ENCODE results near the gene LCP1. TPM values are rescaled to one million over a fixed set of nuclear protein-coding genes. Genes with fewer than 3 reads are reported as not detected.

LCP1 gene
- total and polyA plus RNA-seq, 2 of the 13 experiments (the other 11 are each of a cell fraction or from before 2014, with no cell fraction given), result 1.6 TPM

DNA sequence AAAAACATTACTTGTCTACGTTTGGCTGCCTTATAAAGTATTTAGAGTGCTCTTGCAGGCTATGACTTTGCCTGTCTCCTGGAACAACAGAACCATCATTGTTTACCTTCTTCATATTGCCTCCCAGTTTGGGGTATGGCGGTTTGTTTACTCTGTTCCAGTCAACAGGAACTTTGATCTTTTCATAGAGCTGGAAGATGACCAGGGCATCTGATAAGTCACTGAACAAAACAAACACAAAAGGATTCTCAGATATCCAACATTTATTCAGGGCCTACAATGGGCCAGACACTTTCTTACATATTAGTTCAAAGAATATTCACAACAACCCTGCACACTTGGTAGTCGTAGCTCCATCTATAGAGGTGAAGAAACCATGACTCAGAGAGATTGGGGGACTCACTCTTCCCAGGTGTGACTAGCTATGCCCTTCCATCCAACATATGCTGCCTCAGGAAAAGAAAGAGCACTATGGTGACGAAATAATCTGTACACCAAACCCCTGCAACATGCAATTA lies 38.7 kb downstream of the LCP1 start (continued):
- peak; percentile 2 to 97; a peak in 2 of 4 replicates for TF ChIP-seq EP300 (IDR thresholded peaks at IDR 0.05; ENCODE audit: low read depth in 2 of 2, low read length in 2 of 2)
- TF ChIP-seq EP300 (CRISPR knock-in tag; IDR thresholded peaks at IDR 0.05; ENCODE audit: borderline replicate concordance), result peak; percentile 81; the same call in 1 of the 2 replicates
- no peak for TF ChIP-seq ZNF451 (CRISPR knock-in tag; IDR thresholded peaks at IDR 0.05)
- TF ChIP-seq MLLT10 (CRISPR knock-in tag; IDR thresholded peaks at IDR 0.05), result no peak
- TF ChIP-seq ESRRA (CRISPR knock-in tag; IDR thresholded peaks at IDR 0.05; ENCODE audit: low read depth), result no peak
- TF ChIP-seq HOXA3 (CRISPR knock-in tag; IDR thresholded peaks at IDR 0.05), result peak; percentile 73
- TF ChIP-seq MAFK (conservative IDR thresholded peaks at IDR 0.05 in 1 of 2, IDR thresholded peaks at IDR 0.05 in 1 of 2; ENCODE audit: low read length in 2 of 2), result 0 out of 4 replicates have a peak, but pooled peaks of 1 of the 2 experiments have one; percentile 2
- no peak for TF ChIP-seq ZC3H13 (CRISPR knock-in tag; IDR thresholded peaks at IDR 0.05)
- no peak for TF ChIP-seq PHF20 (CRISPR knock-in tag; IDR thresholded peaks at IDR 0.05)
- no peak for TF ChIP-seq EED (CRISPR knock-in tag; IDR thresholded peaks at IDR 0.05)
- TF ChIP-seq, protein P1, sequence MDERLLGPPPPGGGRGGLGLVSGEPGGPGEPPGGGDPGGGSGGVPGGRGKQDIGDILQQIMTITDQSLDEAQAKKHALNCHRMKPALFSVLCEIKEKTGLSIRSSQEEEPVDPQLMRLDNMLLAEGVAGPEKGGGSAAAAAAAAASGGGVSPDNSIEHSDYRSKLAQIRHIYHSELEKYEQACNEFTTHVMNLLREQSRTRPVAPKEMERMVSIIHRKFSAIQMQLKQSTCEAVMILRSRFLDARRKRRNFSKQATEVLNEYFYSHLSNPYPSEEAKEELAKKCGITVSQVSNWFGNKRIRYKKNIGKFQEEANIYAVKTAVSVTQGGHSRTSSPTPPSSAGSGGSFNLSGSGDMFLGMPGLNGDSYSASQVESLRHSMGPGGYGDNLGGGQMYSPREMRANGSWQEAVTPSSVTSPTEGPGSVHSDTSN (CRISPR knock-in tag; IDR thresholded peaks at IDR 0.05), result no peak
- peak; percentile 68 for TF ChIP-seq MXD4 (CRISPR knock-in tag; IDR thresholded peaks at IDR 0.05)
- TF ChIP-seq THAP11 (CRISPR knock-in tag; IDR thresholded peaks at IDR 0.05), result peak; percentile 52; the same call in 1 of the 2 replicates
- peak; percentile 82 for TF ChIP-seq SAP130 (CRISPR knock-in tag; IDR thresholded peaks at IDR 0.05; ENCODE audit: low read depth)
- TF ChIP-seq SMARCC2 (IDR thresholded peaks at IDR 0.05), result peak; percentile 66; the same call in 1 of the 2 replicates
- TF ChIP-seq HDAC2 (CRISPR knock-in tag; IDR thresholded peaks at IDR 0.05), result peak; percentile 75; the same call in 1 of the 2 replicates
- TF ChIP-seq SP1 (IDR thresholded peaks at IDR 0.05), result no peak
- TF ChIP-seq SP1 (CRISPR knock-in tag; IDR thresholded peaks at IDR 0.05), result peak; percentile 48; the same call in 1 of the 2 replicates
- 0 out of 2 replicates have a peak, but pooled peaks have one; percentile 38 for TF ChIP-seq SIN3A (IDR thresholded peaks at IDR 0.05; ENCODE audit: borderline replicate concordance, low read depth, low read length)
- peak; percentile 41; the same call in 1 of the 2 replicates for TF ChIP-seq ZFX (CRISPR knock-in tag; IDR thresholded peaks at IDR 0.05; ENCODE audit: low read depth)
- TF ChIP-seq ZNF629 (CRISPR knock-in tag; conservative IDR thresholded peaks at IDR 0.05), result peak; percentile 38; the same call in 1 of the 2 replicates
- peak; percentile 67 for TF ChIP-seq PITX1 (CRISPR knock-in tag; IDR thresholded peaks at IDR 0.05)
- 0 out of 2 replicates have a peak, but pooled peaks have one; percentile 53 for TF ChIP-seq ZNF124 (CRISPR knock-in tag; IDR thresholded peaks at IDR 0.05)
- TF ChIP-seq KAT8 (CRISPR knock-in tag; IDR thresholded peaks at IDR 0.05), result peak; percentile 69
- peak; percentile 98 for TF ChIP-seq ASH2L (IDR thresholded peaks at IDR 0.05; ENCODE audit: insufficient read length, low read depth, low read length)
- peak; percentile 75; the same call in 1 of the 2 replicates for TF ChIP-seq PHF21A (CRISPR knock-in tag; IDR thresholded peaks at IDR 0.05)
- TF ChIP-seq HNRNPLL (IDR thresholded peaks at IDR 0.05; ENCODE audit: low read depth, low read length, poor library complexity, severe bottlenecking), result no peak
- TF ChIP-seq ZFP62 (CRISPR knock-in tag; IDR thresholded peaks at IDR 0.05), result no peak
